ENCODE data around the gene TWIST1. TPM values are rescaled to one million over a fixed set of nuclear protein-coding genes. Genes with fewer than 3 reads are reported as not detected.

TWIST1 gene
- total RNA-seq (2022) (16.1 and 18.9 TPM in 2 replicates), Bru-seq, nascent RNA (percentile 76 among the genes with signal in this experiment), BruChase-seq, experiment 1, labeled RNA remaining after a 6-hour chase (percentile 77 among the genes with signal in this experiment), BruChase-seq, experiment 2, labeled RNA remaining after a 2-hour chase (percentile 88 among the genes with signal in this experiment)
- long read RNA-seq, transcript TWIST1-201 (2 exons, 1,666 nt), result major isoform, 32 of 35 reads
- long read RNA-seq, partial matches to known transcripts, result 0 of 35 reads
- long read RNA-seq, other reads (novel, unspliced or antisense), result 2 of 35 reads

- peak; percentile 68 for DNase-seq (ENCODE audit: unreplicated experiment)
- CTCF ChIA-PET, result interaction anchor here (0.5 to 1.4 kb wide), 12 partner anchors 57 to 527 kb away, joined by 3 to 6 read pairs (median 4); no protein-coding TSS in a partner anchor
- no peak for TF ChIP-seq CTCF (IDR thresholded peaks at IDR 0.05; ENCODE audit: unreplicated experiment)
- peaks cover 16% of the 10 kb centered on the region for H3K36me3 Mint-ChIP-seq (ENCODE audit: insufficient read depth, unreplicated experiment)
- POLR2A ChIA-PET, result interaction anchor here (0.7 to 4.6 kb wide), 19 partner anchors 39 to 1600 kb away, joined by 3 to 49 read pairs (median 4); no protein-coding TSS in a partner anchor
- H3K27me3 Mint-ChIP-seq (ENCODE audit: insufficient read depth, unreplicated experiment), result no peaks in the 10 kb centered on the region
- intact Hi-C loops (cut with micrococcal nuclease), result loop anchor here (1.0 to 10.0 kb wide), 5 partner anchors 250 to 764 kb away; no protein-coding TSS in a partner anchor
- BruUV-seq (replicated peaks), result no TSS peak
- H3K4me3 Mint-ChIP-seq (ENCODE audit: unreplicated experiment), result peak within 1 kb of the TSS; percentile 97
- H3K9me3 Mint-ChIP-seq (ENCODE audit: unreplicated experiment), result no peaks in the 10 kb centered on the region
- H3K27ac Mint-ChIP-seq (ENCODE audit: low read depth, unreplicated experiment), result peak within 1 kb of the TSS; percentile 91
- H3K4me1 Mint-ChIP-seq (ENCODE audit: insufficient read depth, unreplicated experiment), result peaks cover 12% of the 10 kb centered on the region
Measured at GRCh38 chr7:19117091-19117869, at the start of gene TWIST1. TSS of gene TWIST1 (minus strand) at chr7:19117636. CDS start at chr7:19117321, 315 bp downstream.

GRCh38 chr7:19161671-19162070, 44.2 kb upstream of the TWIST1 start:
- Mint-ChIP-seq H3K4me3 (ENCODE audit: unreplicated experiment) (no peak overlapping the region), H3K9me3 (ENCODE audit: unreplicated experiment) (no peaks in the 10 kb centered on the region), H3K36me3 (ENCODE audit: insufficient read depth, unreplicated experiment) (no peaks in the 10 kb centered on the region), H3K27me3 (ENCODE audit: insufficient read depth, unreplicated experiment) (no peaks in the 10 kb centered on the region), H3K27ac (ENCODE audit: low read depth, unreplicated experiment) (no peak overlapping the region), H3K4me1 (ENCODE audit: insufficient read depth, unreplicated experiment) (no peaks in the 10 kb centered on the region)
- POLR2A ChIA-PET, result no interaction called here
- DNase-seq (ENCODE audit: unreplicated experiment), result no peak
- intact Hi-C loops (cut with micrococcal nuclease), result no loop called here
- no TSS peak for BruUV-seq (replicated peaks)
- CTCF ChIA-PET, result interaction anchor here (0.6 to 0.7 kb wide), 2 partner anchors 188 to 433 kb away, joined by 3 read pairs; no protein-coding TSS in a partner anchor
- no peak for TF ChIP-seq CTCF (IDR thresholded peaks at IDR 0.05; ENCODE audit: unreplicated experiment)

- no peaks in the 10 kb centered on the region for H3K9me3 Mint-ChIP-seq (ENCODE audit: unreplicated experiment)
- no TSS peak for BruUV-seq (replicated peaks)
- intact Hi-C loops (cut with micrococcal nuclease), result no loop called here
- POLR2A ChIA-PET, result no interaction called here
- no peak for TF ChIP-seq CTCF (IDR thresholded peaks at IDR 0.05; ENCODE audit: unreplicated experiment)
- H3K36me3 Mint-ChIP-seq (ENCODE audit: insufficient read depth, unreplicated experiment), result no peaks in the 10 kb centered on the region
- CTCF ChIA-PET, result interaction anchor here (0.6 kb wide), 1 partner anchor 277 kb away, joined by 3 read pairs; no protein-coding TSS in a partner anchor
- no peaks in the 10 kb centered on the region for H3K27me3 Mint-ChIP-seq (ENCODE audit: insufficient read depth, unreplicated experiment)
- peak; percentile 53 for DNase-seq (ENCODE audit: unreplicated experiment)
- no peak overlapping the region for H3K4me3 Mint-ChIP-seq (ENCODE audit: unreplicated experiment)
- H3K27ac Mint-ChIP-seq (ENCODE audit: low read depth, unreplicated experiment), result no peak overlapping the region
- peaks cover 5% of the 10 kb centered on the region for H3K4me1 Mint-ChIP-seq (ENCODE audit: insufficient read depth, unreplicated experiment)
Measured at GRCh38 chr7:19146699-19147098, 29.3 kb upstream of the TWIST1 start.

- ChIA-PET CTCF (no interaction called here), POLR2A (no interaction called here)
- no TSS peak for BruUV-seq (replicated peaks)
- no peaks in the 10 kb centered on the region for H3K27me3 Mint-ChIP-seq (ENCODE audit: insufficient read depth, unreplicated experiment)
- no peak for TF ChIP-seq CTCF (IDR thresholded peaks at IDR 0.05; ENCODE audit: unreplicated experiment)
- H3K36me3 Mint-ChIP-seq (ENCODE audit: insufficient read depth, unreplicated experiment), result no peaks in the 10 kb centered on the region
- no peak for DNase-seq (ENCODE audit: unreplicated experiment)
- intact Hi-C loops (cut with micrococcal nuclease), result no loop called here
- H3K4me3 Mint-ChIP-seq (ENCODE audit: unreplicated experiment), result no peak overlapping the region
- H3K4me1 Mint-ChIP-seq (ENCODE audit: insufficient read depth, unreplicated experiment), result peaks cover 5% of the 10 kb centered on the region
- no peak overlapping the region for H3K27ac Mint-ChIP-seq (ENCODE audit: low read depth, unreplicated experiment)
- H3K9me3 Mint-ChIP-seq (ENCODE audit: unreplicated experiment), result no peaks in the 10 kb centered on the region
Measured at GRCh38 chr7:19145434-19146115, 28.1 kb upstream of the TWIST1 start.

Data from MCF 10A (cell line).